H1 (cell line): ENCODE results near the gene SERGEF. TPM values are rescaled to one million over a fixed set of nuclear protein-coding genes. Genes with fewer than 3 reads are reported as not detected.

Experiments used
- CTCF ChIA-PET: fragments of 300-600 bp; sonication (Branson Sonifier 250); formaldehyde crosslinking; loops from one replicate; lab custom pipeline; 2021; ENCODE audit not compliant: partially characterized antibody; lab: Charles Lee
- POLR2A ChIA-PET: fragments of 300-600 bp; sonication (Branson Sonifier 250); formaldehyde crosslinking; loops from one replicate; lab custom pipeline; 2021; ENCODE audit warnings: inconsistent platforms; ENCODE audit not compliant: partially characterized antibody; lab: Charles Lee
- DNase-seq, 2 experiments: peaks; one replicate each; pipeline versions ENCODE4 v3.0.0 to v3.0.0-alpha.2; 2010 to 2022; ENCODE audit warnings: low spot score in 2 of 2, low read depth in 1 of 2, mixed read lengths in 1 of 2
- FAIRE-seq: peaks from 2 replicates; lab custom pipeline; 2011; peaks lifted over from hg19 to GRCh38; lab: Jason Lieb, UNC
- H2AFZ ChIP-seq: 2 replicates; pipeline ENCODE4 v1.8.1; 2012; ENCODE audit warnings: low read length, inconsistent platforms
- H2AK5ac ChIP-seq: 2 replicates; pipeline ENCODE4 v1.6.1; 2013; ENCODE audit warnings: low read depth, low read length
- H2BK120ac ChIP-seq: replicated peaks from 2 replicates; pipeline ENCODE3; 2013; ENCODE audit warnings: low read depth, low read length, inconsistent platforms
- H2BK12ac ChIP-seq: 2 replicates; pipeline ENCODE4 v1.6.1; 2013; ENCODE audit warnings: low read depth, low read length
- H2BK15ac ChIP-seq: 2 replicates; pipeline ENCODE4 v1.6.1; 2013; ENCODE audit warnings: low read length
- H2BK20ac ChIP-seq: 2 replicates; pipeline ENCODE4 v1.6.1; 2013; ENCODE audit warnings: low read length
- H2BK5ac ChIP-seq: 2 replicates; pipeline ENCODE4 v1.6.1; 2013; ENCODE audit warnings: low read depth, low read length
- H3K14ac ChIP-seq: 2 replicates; pipeline ENCODE4 v1.6.1; 2013; ENCODE audit warnings: inconsistent platforms; ENCODE audit not compliant: insufficient read length
- H3K18ac ChIP-seq: 2 replicates; pipeline ENCODE4 v1.6.1; 2013; ENCODE audit warnings: low read length; ENCODE audit errors: extremely low read depth
- H3K23ac ChIP-seq: 2 replicates; pipeline ENCODE4 v1.6.1; 2013; ENCODE audit warnings: inconsistent platforms; ENCODE audit not compliant: insufficient read length
- H3K23me2 ChIP-seq: 2 replicates; pipeline ENCODE4 v1.6.1; 2013; ENCODE audit warnings: low read depth, low read length
- H3K27ac ChIP-seq: 2 replicates; pipeline ENCODE4 v1.6.1; 2011; ENCODE audit warnings: low read depth, low read length, inconsistent platforms
- H3K27me3 ChIP-seq, 4 experiments: replicated peaks in 1 of 4; 1 replicate in 1 of 4; 2 replicates in 3 of 4; pipeline versions ENCODE4 v1.6.1 to v1.8.1; 2011 to 2013; ENCODE audit warnings: low read length in 3 of 4, mild to moderate bottlenecking in 3 of 4, inconsistent platforms in 2 of 4, mixed read lengths in 2 of 4, moderate library complexity in 1 of 4; ENCODE audit not compliant: control insufficient read depth in 3 of 4, insufficient read depth in 3 of 4; ENCODE audit errors: extremely low read depth in 1 of 4
- H3K36me3 ChIP-seq, 4 experiments: 2 replicates each; pipeline versions ENCODE4 v1.6.1 to v1.8.1; 2011 to 2013; ENCODE audit warnings: mild to moderate bottlenecking in 4 of 4, low read length in 3 of 4, moderate library complexity in 2 of 4, control low read depth in 1 of 4, inconsistent platforms in 1 of 4; ENCODE audit not compliant: insufficient read depth in 4 of 4, control insufficient read depth in 2 of 4
- H3K4ac ChIP-seq: replicated peaks from 2 replicates; pipeline ENCODE3; 2013; ENCODE audit warnings: low read length, low read depth, mixed read lengths, inconsistent platforms; ENCODE audit not compliant: insufficient read length
- H3K4me1 ChIP-seq, 4 experiments: replicated peaks in 1 of 4; 1 replicate in 1 of 4; 2 replicates in 3 of 4; pipeline versions ENCODE4 v1.6.1 to v1.8.1; 2011 to 2013; ENCODE audit warnings: low read length in 3 of 4, inconsistent platforms in 2 of 4, mixed read lengths in 1 of 4; ENCODE audit not compliant: insufficient read depth in 4 of 4, control insufficient read depth in 3 of 4
- H3K4me2 ChIP-seq, 2 experiments: 2 replicates each; pipeline versions ENCODE4 v1.6.1 to v1.8.1; 2011 to 2013; ENCODE audit warnings: low read depth in 2 of 2, low read length in 2 of 2, control low read depth in 1 of 2, inconsistent platforms in 1 of 2, mild to moderate bottlenecking in 1 of 2; ENCODE audit not compliant: insufficient read depth in 1 of 2
- H3K4me3 ChIP-seq, 4 experiments: fragments of 200-600, 300-600 bp in 1 of 4; sonication (generic), shearing (Covaris generic), sonication (Bioruptor Twin) in 1 of 4; 2 replicates each; pipeline versions ENCODE4 v1.5.1 to v1.8.1; 2011 to 2016; ENCODE audit warnings: low read length in 4 of 4, low read depth in 3 of 4, control low read depth in 2 of 4, inconsistent platforms in 2 of 4, mild to moderate bottlenecking in 2 of 4, mixed read lengths in 1 of 4, moderate library complexity in 1 of 4; ENCODE audit not compliant: insufficient read depth in 2 of 4; ENCODE audit errors: extremely low read depth in 1 of 4
- H3K56ac ChIP-seq: replicated peaks from 2 replicates; pipeline ENCODE3; 2013; ENCODE audit warnings: low read depth, mild to moderate bottlenecking, mixed read lengths, low read length, inconsistent platforms; ENCODE audit not compliant: insufficient read length
- H3K79me1 ChIP-seq: 2 replicates; pipeline ENCODE4 v1.6.1; 2013; ENCODE audit warnings: low read depth, low read length, control low read depth
- H3K79me2 ChIP-seq, 2 experiments: 2 replicates each; pipeline versions ENCODE4 v1.6.1 to v1.8.1; 2012 to 2013; ENCODE audit warnings: low read length in 2 of 2, mild to moderate bottlenecking in 2 of 2, inconsistent platforms in 1 of 2; ENCODE audit not compliant: insufficient read depth in 2 of 2, control insufficient read depth in 1 of 2
- H3K9ac ChIP-seq, 4 experiments: replicated peaks in 1 of 4; 1 replicate in 1 of 4; 2 replicates in 3 of 4; pipeline versions ENCODE4 v1.6.1 to v1.8.1; 2011 to 2013; ENCODE audit warnings: low read depth in 3 of 4, low read length in 3 of 4, control low read depth in 2 of 4, mild to moderate bottlenecking in 2 of 4, moderate library complexity in 2 of 4, inconsistent platforms in 1 of 4; ENCODE audit errors: extremely low read depth in 1 of 4
- H3K9me3 ChIP-seq, 2 experiments: 2 replicates each; pipeline versions ENCODE4 v1.6.1 to v1.8.1; 2012 to 2013; ENCODE audit warnings: mild to moderate bottlenecking in 2 of 2, moderate library complexity in 2 of 2, control low read depth in 1 of 2, inconsistent platforms in 1 of 2, low read depth in 1 of 2, low read length in 1 of 2, mixed read lengths in 1 of 2; ENCODE audit not compliant: insufficient read depth in 2 of 2
- H4K20me1 ChIP-seq, 2 experiments: replicated peaks in 1 of 2; 2 replicates each; pipeline versions ENCODE3 to v1.8.1; 2011 to 2013; ENCODE audit warnings: inconsistent platforms in 2 of 2, low read length in 2 of 2, mild to moderate bottlenecking in 1 of 2; ENCODE audit not compliant: insufficient read depth in 2 of 2, control insufficient read depth in 1 of 2
- H4K5ac ChIP-seq: 2 replicates; pipeline ENCODE4 v1.6.1; 2013; ENCODE audit warnings: low read length, low read depth, mixed read lengths, inconsistent platforms; ENCODE audit not compliant: insufficient read length
- H4K8ac ChIP-seq: 2 replicates; pipeline ENCODE4 v1.8.0; 2013; ENCODE audit warnings: mild to moderate bottlenecking, moderate library complexity, low read length, inconsistent platforms; ENCODE audit not compliant: insufficient read depth; ENCODE audit errors: extremely low read depth
- H4K91ac ChIP-seq: replicated peaks from 2 replicates; pipeline ENCODE3; 2013; ENCODE audit warnings: low read length, mixed read lengths, inconsistent platforms; ENCODE audit not compliant: insufficient read length
- CEBPB ChIP-seq: IDR thresholded peaks from 2 replicates; pipeline ENCODE4 v1.6.1; 2012; ENCODE audit warnings: low read depth, low read length
- EGR1 ChIP-seq: IDR thresholded peaks from 2 replicates; pipeline ENCODE4 v1.6.1; 2011; ENCODE audit warnings: low read depth, low read length, borderline replicate concordance
- EZH2 ChIP-seq: fragments of 200-600 bp; sonication (generic); IDR thresholded peaks from 2 replicates; pipeline ENCODE4 v1.7.1; 2012; ENCODE audit warnings: low read depth, mild to moderate bottlenecking, moderate library complexity, low read length, inconsistent platforms; ENCODE audit not compliant: severe bottlenecking
- FOSL1 ChIP-seq: IDR thresholded peaks from 2 replicates; pipeline ENCODE4 v1.6.1; 2011; ENCODE audit warnings: mild to moderate bottlenecking, low read depth, low read length, moderate library complexity; ENCODE audit not compliant: insufficient read depth
- HDAC2 ChIP-seq, 2 experiments: fragments of 300-600 bp in 1 of 2; sonication (generic) in 1 of 2; IDR thresholded peaks; 2 replicates each; pipeline ENCODE4 v1.6.1; 2011 to 2012; ENCODE audit warnings: low read depth in 2 of 2, low read length in 2 of 2, mild to moderate bottlenecking in 2 of 2, moderate library complexity in 2 of 2, borderline replicate concordance in 1 of 2, inconsistent platforms in 1 of 2
- MAFK ChIP-seq: IDR thresholded peaks from 2 replicates; pipeline ENCODE4 v1.6.1; 2012; ENCODE audit warnings: low read depth, mild to moderate bottlenecking, improper control_type of control experiment, low read length
- POLR2A ChIP-seq, 2 experiments: IDR thresholded peaks; 1 replicate in 1 of 2; 2 replicates in 1 of 2; pipeline ENCODE4 v1.6.1; 2011; ENCODE audit warnings: low read depth in 2 of 2, low read length in 2 of 2, mild to moderate bottlenecking in 2 of 2; ENCODE audit errors: control extremely low read depth in 1 of 2
- POU5F1 ChIP-seq: IDR thresholded peaks from 2 replicates; pipeline ENCODE4 v1.6.1; 2011; ENCODE audit warnings: low read depth, mild to moderate bottlenecking, low read length, moderate library complexity
- SAP30 ChIP-seq: fragments of 300-600 bp; sonication (generic); IDR thresholded peaks from 2 replicates; pipeline ENCODE4 v1.7.1; 2012; ENCODE audit warnings: low read length, moderate library complexity, mild to moderate bottlenecking, inconsistent platforms; ENCODE audit not compliant: insufficient read depth, insufficient replicate concordance
- SIRT6 ChIP-seq: IDR thresholded peaks from one replicate; pipeline ENCODE4 v1.7.1; 2012; ENCODE audit warnings: low read length, inconsistent platforms
- SRF ChIP-seq: IDR thresholded peaks from 2 replicates; pipeline ENCODE4 v1.6.1; 2011; ENCODE audit warnings: mild to moderate bottlenecking, low read depth, low read length, moderate library complexity
- TAF7 ChIP-seq: optimal IDR thresholded peaks from 2 replicates; pipeline ENCODE3; 2011; ENCODE audit warnings: low read depth, mild to moderate bottlenecking, inconsistent platforms, low read length, moderate library complexity, borderline replicate concordance
- TCF12 ChIP-seq: IDR thresholded peaks from 2 replicates; pipeline ENCODE4 v1.6.1; 2011; ENCODE audit warnings: low read depth, mild to moderate bottlenecking, low read length
- ZNF274 ChIP-seq: IDR thresholded peaks from 2 replicates; pipeline ENCODE4 v1.7.0; 2012; ENCODE audit warnings: low read length, borderline replicate concordance; ENCODE audit errors: extremely low read depth
- WGBS, 2 experiments: shearing (Covaris generic) in 1 of 2; methylation state at CpG; one replicate each; pipeline versions ENCODE4 v1.1.6 to v1.1.7; 2013 to 2015; ENCODE audit warnings: low lambda C conversion rate in 2 of 2, mixed read lengths in 2 of 2, inconsistent platforms in 1 of 2, low coverage in 1 of 2, missing lambda C conversion rate in 1 of 2; ENCODE audit not compliant: insufficient replicate concordance in 2 of 2, insufficient coverage in 1 of 2, insufficient read length in 1 of 2; ENCODE audit errors: extremely low coverage in 1 of 2, missing lambda C conversion rate in 1 of 2; 5-methylcytosine and 5-hydroxymethylcytosine counted together
- polyA plus RNA-seq, 7 experiments: library from polyadenylated mRNA; depleted of rRNA in 3 of 7; stranded (reverse) in 5 of 7; unstranded in 2 of 7; fragments of >200 nt in 5 of 7; fragments of 200-250 nt in 2 of 7; gene quantifications; 1 replicate in 5 of 7; 2 replicates in 1 of 7; 4 replicates in 1 of 7; pipeline versions ENCODE4 v1.2.1 to v1.2.3, GENCODE V29; 2011 to 2013; ENCODE audit warnings: missing spikeins in 2 of 7, mixed read lengths in 2 of 7
- total RNA-seq: library from RNA; stranded (reverse); fragmentation: NEBNext Ultra II Directional; extraction: Animal tissue kit (Norgen Biotek cat#: 25700); gene quantifications from 2 replicates; pipeline ENCODE4 v1.2.1, GENCODE V29; 2021
- TF ChIP-seq, protein P1 (sequence below): IDR thresholded peaks from 2 replicates; pipeline ENCODE4 v1.6.1; 2012; ENCODE audit warnings: inconsistent platforms

Gene SERGEF
- total and polyA plus RNA-seq, 2 of the 8 experiments (the other 6 are each of a cell fraction or from before 2014, with no cell fraction given) = 16.6 to 28.8 TPM

- no peaks in the 10 kb centered on the region for H3K9me3 ChIP-seq
These were observed 181.6 kb downstream of the SERGEF start for GRCh38 chr11:17831228-17831627.

More at GRCh38 chr11:17831228-17831627, 181.6 kb downstream of the SERGEF start:
- no peak overlapping the region for H2BK12ac ChIP-seq
- no peak overlapping the region for H3K9ac ChIP-seq
- H3K18ac ChIP-seq = no peak overlapping the region
- H2BK120ac ChIP-seq = no peak overlapping the region
- H2AK5ac ChIP-seq = no peak overlapping the region
- H4K20me1 ChIP-seq = no peaks in the 10 kb centered on the region
- 86% methylated on average over 1 of the region's 1 CpG; no CpG with 5 or more reads in 1 of the 2 experiments for WGBS, 2 experiments
- no peaks in the 10 kb centered on the region for H3K79me2 ChIP-seq
- H4K8ac ChIP-seq = no peak overlapping the region
- POLR2A ChIA-PET = no interaction called here
- no peak overlapping the region for H3K27ac ChIP-seq
- H2BK5ac ChIP-seq = no peak overlapping the region
- H3K27me3 ChIP-seq = no peaks in the 10 kb centered on the region
- TF ChIP-seq TCF12 (no peak), POU5F1 (no peak), POLR2A (IDR thresholded peaks at IDR 0.05; ENCODE audit: control extremely low read depth in 1 of 2, low read depth in 2 of 2, low read length in 2 of 2) (no peak), FOSL1 (no peak), EGR1 (no peak), CEBPB (no peak), ZNF274 (no peak), HDAC2 (IDR thresholded peaks at IDR 0.05; ENCODE audit: borderline replicate concordance in 1 of 2, low read depth in 2 of 2, low read length in 2 of 2) (no peak), EZH2 (no peak), SRF (no peak), TAF7 (no peak), SIRT6 (no peak), MAFK (no peak), SAP30 (no peak)
- TF ChIP-seq, protein P1, sequence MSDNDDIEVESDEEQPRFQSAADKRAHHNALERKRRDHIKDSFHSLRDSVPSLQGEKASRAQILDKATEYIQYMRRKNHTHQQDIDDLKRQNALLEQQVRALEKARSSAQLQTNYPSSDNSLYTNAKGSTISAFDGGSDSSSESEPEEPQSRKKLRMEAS = no peak
- H3K56ac ChIP-seq = no peak overlapping the region
- H3K4ac ChIP-seq = no peak overlapping the region
- no peak overlapping the region for H3K23ac ChIP-seq
- H4K5ac ChIP-seq = no peak overlapping the region
- no peaks in the 10 kb centered on the region for H3K36me3 ChIP-seq
- H2AFZ ChIP-seq = no peak overlapping the region
- no peak overlapping the region for H3K4me2 ChIP-seq
- H3K4me1 ChIP-seq = 0 out of 7 replicates have a peak, but pooled peaks cover 0 to 2% (median 0%) of the 10 kb centered on the region in 4 experiments
- no peaks in the 10 kb centered on the region for H3K79me1 ChIP-seq
- no peak overlapping the region for H3K14ac ChIP-seq
- no peak overlapping the region for H3K4me3 ChIP-seq
- no peaks in the 10 kb centered on the region for H3K23me2 ChIP-seq
- no peak for DNase-seq
- no peak overlapping the region for H2BK15ac ChIP-seq
- FAIRE-seq = no peak
- H4K91ac ChIP-seq = no peak overlapping the region
- CTCF ChIA-PET = interaction anchor here (0.6 kb wide), 1 partner anchor 185 kb away, joined by 3 read pairs; no protein-coding TSS in a partner anchor
- H2BK20ac ChIP-seq = no peak overlapping the region
